ENCODE data around the gene S100Z.

DNA sequence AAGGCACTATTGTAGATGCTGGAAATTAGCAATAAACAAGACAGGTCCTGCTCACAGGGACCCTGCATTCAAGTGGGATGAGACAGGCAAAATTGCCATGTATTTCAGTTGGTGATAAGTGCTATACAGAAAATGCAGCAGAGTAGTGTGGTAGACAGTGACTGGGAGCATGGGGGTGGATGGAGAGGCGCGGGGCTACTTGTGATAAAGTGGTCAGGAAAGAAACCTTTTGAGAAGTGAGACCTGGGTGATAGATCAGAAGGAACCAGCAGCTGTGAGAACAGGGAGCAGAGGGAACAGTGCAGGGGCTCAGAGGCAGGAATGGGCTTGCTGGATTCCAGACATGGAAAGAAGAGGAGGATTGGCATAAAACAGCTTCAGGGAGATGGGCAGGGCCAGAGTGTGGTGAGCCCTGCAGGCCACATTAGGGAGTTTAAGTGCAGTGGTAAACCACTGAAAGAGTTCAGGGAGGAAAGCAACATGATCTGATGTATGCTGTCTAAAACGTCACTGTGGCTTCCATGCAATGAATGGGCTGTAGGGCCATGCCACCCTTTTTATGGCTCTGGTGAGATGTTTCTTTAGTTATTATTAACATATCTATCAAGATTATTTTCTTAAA is 110.3 kb downstream of the S100Z start:
- no peak for TF ChIP-seq EZH2 (IDR thresholded peaks at IDR 0.05)
- TF ChIP-seq POLR2AphosphoS5 (IDR thresholded peaks at IDR 0.05; ENCODE audit: borderline replicate concordance, low read depth, low read length), result no peak
- TF ChIP-seq FOXP2 (optimal IDR thresholded peaks at IDR 0.05; ENCODE audit: control extremely low read depth, extremely low read length, insufficient read depth), result no peak

Data from SK-N-MC (cell line).